GM15510 (cell line): Measurements from ENCODE around the gene TFCP2.

Source experiments
- POLR2A ChIP-seq: IDR thresholded peaks from 3 replicates; pipeline ENCODE4 v1.6.1; 2011; ENCODE audit warnings: borderline replicate concordance; ENCODE audit not compliant: insufficient read length; ENCODE audit errors: extremely low read depth

TFCP2 gene

DNA sequence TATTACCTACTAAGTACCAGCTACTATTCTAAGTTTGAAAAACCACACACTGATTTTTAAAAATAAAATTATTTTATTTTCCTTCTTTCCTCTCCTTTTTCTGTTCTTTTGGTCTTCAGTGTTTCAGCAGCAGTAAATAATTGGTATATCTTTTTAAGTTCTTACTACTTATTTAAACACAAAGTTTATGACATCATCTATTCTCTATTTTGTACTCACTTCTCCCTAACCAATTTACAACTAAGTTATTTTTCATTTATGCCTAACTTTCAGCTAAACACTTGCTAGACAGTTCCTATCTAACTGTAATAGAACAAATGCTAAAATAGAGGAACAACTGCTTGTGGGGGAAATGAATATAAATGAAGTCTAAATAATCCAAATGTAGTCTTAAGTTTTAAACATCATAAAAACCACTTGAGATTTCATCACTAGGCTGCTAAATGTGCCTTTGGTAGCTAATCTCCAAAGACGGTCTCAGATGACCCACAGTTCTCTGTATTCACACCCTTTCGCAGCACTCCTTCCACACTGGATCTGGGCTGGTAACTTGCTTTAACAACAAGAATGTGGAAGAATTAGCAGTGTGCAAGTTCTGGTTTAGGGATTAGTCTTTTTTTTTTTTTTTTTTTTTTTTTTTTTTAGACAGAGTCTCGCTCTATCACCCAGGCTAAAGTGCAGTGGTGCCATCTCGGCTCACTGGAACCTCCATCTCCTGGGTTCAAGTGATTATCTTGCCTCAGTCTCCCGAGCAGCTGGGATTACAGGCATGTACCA lies 41.0 kb downstream of the TFCP2 start:
- TF ChIP-seq POLR2A = no peak

DNA sequence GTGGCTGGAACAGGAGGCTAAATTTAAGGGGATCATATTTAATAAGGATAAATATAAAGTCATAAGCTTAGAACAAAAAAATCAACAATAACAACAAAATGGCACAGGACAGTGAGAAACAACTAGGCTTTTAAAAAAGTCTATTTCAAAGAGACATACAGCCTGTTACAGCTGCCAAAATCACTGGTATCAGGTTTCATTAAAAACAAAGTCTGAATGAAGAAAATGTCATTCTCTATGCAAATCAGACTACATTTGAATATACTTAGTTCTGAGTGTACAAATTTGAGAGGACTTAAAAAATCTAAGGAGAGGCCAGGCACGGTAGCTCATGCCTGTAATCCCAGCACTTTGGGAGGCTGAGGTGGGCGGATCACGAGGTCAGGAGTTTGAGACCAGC lies 44.0 kb downstream of the TFCP2 start:
- no peak for TF ChIP-seq POLR2A

DNA sequence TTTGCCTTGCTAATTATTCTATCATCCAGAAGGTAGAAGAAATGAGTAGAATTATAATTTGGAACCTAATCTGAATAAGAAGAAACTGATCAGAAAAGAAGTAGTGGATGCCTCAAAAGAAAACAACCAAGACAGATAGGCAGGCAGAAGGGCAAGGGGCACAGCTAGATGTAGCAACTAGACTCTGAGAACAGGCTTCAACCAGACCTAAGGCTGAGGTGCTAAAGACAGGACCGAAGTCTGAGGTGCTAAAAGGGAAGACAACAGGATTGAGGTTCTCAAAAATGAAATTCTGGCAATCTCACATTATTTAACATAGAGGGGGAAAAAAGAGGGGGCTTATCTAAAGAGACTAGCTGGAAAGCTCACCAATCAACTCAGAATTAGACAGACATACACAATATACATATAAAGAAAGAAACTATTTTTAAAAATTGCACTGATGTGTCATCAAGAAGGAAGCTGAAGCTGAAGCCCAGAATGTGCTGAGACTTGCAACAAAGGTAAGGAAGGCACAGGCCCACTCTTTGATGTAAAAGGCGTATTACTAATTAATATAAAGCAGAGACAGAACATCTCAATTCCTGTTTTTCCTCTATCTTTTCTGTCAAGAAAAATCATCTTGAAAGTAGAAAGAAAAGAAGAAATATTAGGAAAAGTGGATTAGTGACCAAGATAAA lies 45.7 kb downstream of the TFCP2 start:
- no peak for TF ChIP-seq POLR2A

DNA sequence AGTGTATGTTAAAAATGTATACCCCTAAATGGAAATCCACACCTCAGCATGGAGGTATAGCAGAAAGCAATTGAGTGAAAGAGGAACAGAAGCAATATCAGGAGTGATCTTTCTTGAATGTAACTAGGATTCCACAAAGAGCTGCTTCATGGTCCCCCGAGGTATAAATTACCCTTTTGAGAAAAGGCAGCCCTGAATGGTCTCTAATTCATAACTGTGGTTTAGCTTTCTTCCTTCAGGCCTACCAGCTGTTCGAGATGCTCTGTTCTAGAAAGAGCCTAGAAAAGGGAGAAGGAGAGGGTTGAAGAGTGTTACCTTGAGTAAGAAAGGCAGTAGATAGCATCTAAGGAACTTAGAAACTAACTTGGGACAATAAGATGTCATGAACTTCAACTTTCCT lies 46.6 kb downstream of the TFCP2 start:
- TF ChIP-seq POLR2A = no peak

DNA sequence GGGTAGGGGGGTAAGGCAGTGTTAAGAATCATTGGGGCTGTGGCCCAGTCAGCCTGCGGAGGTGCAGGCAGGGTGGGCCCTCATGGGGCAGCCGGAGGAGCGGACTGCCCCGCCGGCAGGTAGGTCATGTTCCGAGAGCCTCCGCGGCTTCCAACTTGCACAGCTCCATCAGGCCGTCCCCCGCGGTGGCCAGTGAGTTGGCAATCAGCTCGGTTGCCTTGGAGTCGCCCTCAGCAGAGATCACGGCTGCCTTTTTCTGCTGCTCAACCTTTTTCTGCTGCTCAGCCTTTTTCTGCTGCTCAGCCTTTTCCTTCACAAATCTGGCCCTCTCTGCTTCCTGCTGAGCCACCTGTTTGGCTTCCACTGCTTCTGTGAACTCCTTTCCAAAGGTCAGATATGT lies 48.4 kb downstream of the TFCP2 start:
- TF ChIP-seq POLR2A = no peak

DNA sequence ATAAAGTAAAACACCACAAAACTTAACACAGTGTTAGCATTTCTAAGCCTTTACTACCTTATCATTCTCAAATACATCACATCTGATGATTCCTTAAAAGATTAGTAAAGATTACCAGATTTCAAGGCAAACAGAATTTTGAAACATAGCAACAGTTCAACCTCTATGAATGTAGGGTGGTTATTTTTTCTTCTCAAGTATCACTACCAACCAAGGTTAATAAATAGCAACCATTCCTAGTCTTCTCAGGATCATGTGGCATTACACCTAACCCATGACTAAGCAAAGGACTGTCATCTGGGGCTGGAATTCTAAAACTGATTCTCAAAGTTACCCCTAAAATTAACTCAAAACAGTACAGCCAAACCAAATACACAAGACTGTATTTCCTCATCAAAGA lies 50.1 kb downstream of the TFCP2 start:
- TF ChIP-seq POLR2A = no peak

DNA sequence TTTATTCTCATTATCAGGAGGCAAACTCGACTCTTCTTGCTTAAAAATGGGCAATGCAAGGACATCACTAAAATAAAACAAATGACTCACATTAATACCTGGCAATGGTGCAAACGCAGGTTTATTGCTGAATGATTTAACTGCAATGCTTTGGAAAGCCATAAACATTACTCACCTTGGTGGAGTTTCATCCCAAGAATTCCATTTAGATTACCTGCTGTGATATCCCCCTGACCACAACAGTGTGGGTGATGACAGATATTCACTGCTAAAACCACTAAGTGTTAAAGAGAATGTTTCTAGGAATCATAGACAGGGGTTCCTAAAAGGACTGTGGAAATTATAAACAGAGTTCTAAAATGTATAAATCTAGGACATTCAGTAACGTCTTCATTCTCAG lies 54.2 kb downstream of the TFCP2 start:
- TF ChIP-seq POLR2A = no peak

DNA sequence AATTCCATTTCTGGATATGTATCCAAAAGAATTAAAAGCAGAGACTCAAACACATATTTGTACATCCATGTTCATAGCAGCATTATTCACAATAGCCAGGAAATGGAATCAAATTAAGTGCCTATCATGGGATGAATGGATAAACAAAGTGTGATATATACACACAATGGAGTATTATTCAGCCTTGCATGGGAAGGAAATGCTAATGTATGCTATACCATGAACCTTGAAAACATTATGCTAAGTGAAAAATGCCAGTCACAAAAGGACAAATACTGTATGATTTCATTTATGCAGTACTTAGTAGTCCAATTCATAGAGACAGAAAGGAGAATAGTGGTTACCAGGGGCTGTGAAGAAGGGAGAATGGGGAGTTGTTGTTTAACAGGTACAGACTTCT lies 57.4 kb downstream of the TFCP2 start:
- TF ChIP-seq POLR2A = no peak

DNA sequence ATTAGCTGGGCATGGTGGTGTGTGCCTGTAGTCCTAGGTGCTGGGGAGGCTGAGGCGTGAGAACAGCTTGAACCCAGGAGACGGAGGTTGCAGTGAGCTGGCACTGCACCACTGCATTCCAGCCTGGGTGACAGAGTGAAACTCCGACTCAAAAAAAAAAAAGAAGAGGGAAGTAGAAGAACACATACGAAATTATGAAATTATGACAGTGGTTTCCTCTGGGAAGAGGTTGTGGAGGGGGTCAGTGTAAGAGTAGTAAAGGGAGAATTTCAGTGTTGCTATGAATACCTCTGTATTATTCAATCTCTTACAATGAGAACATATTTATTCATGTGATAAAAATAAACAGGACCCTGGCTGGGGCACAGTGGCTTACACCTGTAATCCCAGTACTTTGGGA lies 64.8 kb downstream of the TFCP2 start:
- TF ChIP-seq POLR2A = no peak

DNA sequence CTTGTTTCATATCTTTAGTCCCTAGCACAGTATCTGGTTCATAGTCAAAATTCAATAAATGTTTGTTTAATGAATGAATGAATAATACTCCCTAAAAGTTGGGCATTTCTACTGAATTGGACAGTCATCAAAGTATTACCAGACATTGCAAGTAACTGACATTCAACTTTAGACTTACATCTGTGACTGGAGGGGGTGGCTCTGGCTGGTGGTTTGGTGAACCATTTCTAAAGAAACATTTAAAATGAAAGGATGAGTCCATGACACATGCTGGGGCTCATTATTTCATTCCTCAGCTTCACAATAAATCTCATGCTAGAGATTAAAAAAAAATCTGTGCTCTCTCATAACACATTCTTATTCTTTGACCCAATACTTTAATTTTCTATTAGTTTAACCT lies 69.0 kb downstream of the TFCP2 start:
- no peak for TF ChIP-seq POLR2A

DNA sequence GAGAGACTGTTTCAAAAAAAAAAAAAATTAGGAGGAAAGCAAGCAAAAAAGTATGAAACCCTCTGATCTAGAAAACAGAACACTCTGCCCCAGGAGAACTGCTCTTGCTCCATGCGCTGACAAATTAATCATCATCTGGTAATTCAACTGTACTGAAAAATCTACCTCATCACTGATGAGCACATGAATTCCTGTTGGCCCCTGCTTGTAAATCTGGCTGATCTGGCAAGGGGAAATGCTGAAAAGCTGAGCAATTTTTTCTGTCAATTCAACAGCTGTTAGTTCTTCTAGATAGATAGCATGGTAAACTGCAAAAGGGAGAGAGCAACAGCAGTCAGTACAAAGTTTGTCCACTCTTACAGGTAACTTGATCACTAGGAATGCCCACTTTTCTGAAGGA lies 74.3 kb downstream of the TFCP2 start:
- TF ChIP-seq POLR2A = no peak

DNA sequence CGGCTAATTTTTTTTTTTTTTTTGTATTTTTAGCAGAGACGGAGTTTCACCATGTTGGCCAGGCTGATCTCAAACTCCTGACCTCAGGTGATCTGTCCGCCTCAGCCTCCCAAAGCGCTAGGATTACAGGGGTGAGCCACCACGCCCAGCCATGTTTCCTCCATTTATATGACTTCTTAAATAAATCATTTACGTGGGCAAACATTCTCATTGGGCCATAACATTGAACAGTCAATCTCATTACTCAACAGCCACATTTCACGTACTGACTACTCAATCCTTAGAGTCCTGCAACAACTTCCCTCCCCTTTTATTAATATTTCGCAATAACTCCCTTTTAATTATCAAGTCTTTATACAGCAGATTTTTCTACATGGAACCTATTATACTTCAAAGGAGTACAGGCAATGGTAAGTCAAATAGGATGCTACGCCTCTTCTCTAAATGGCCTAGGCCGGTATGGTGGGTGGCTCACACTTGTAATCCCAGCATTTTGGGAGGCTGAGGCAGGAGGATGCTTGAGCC lies 82.2 kb downstream of the TFCP2 start:
- no peak for TF ChIP-seq POLR2A

DNA sequence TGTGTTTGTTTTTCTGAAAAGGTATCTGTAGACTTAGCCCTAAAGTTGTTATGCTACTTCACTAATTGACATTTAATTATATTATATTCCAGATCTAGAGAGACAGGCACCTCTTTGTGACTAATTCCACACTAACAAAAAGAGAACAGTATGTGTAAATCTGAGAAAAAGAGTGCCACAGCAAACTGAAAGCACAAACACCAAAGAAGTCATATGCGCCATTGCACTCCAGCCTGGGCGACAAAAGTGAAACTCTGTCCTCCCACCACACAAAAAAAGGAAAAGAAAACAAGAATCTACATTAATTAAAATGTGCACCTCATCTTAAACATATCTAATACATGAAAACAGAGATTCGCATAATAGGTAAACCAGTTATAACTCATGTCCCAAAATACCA lies 85.1 kb downstream of the TFCP2 start:
- no peak for TF ChIP-seq POLR2A

DNA sequence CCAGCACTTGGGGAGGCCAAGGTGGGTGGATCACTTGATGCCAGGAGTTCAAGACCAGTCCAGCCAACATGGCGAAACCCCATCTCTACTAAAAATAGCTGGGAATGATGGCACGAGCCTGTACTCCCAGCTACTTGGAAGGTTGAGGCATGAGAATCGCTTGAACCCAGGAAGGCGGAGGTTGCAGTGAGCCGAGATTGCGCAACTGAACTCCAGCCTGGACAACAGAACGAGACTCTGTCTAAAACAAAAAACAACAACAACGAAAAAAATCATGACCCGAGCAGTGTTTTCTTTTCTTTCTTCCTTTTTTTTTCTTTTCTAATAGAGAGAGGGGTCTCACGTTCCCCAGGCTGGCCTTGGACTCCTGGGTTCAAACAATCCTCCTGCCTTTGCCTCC lies 86.0 kb downstream of the TFCP2 start:
- TF ChIP-seq POLR2A = no peak

DNA sequence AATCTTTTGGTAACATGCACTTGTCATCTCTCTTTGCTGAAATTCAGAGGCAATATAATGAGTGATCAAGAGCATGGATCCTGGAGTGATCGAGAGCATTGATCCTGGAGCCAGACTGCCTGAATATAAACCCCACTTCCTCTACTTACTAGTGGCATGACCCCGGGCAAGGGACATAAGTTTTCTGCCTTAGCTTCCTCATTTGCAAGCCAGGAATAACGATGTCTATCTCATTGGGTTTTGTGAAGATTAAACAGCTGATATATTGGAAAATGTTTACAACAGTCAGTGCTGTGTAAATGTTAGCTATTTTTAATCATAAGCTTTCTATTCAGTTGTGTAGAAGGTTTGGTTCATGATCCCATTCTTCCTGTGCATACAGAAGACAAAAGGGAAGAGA lies 87.2 kb downstream of the TFCP2 start:
- no peak for TF ChIP-seq POLR2A
